SK-N-MC (cell line): ENCODE results near the gene NNT.

Experiments
- EZH2 ChIP-seq: fragments of 200-600 bp; sonication (generic); IDR thresholded peaks from one replicate; pipeline ENCODE4 v1.6.1; 2017; ENCODE audit warnings: antibody characterized with exemption
- FOXP2 ChIP-seq: optimal IDR thresholded peaks from 2 replicates; pipeline ENCODE3; 2011; ENCODE audit warnings: mild to moderate bottlenecking, moderate library complexity; ENCODE audit not compliant: insufficient read depth; ENCODE audit errors: extremely low read length, control extremely low read depth
- POLR2AphosphoS5 ChIP-seq: IDR thresholded peaks from 2 replicates; pipeline ENCODE4 v1.6.1; 2012; ENCODE audit warnings: mild to moderate bottlenecking, low read depth, low read length, borderline replicate concordance

GRCh38 chr5:43553381-43553780, 49.6 kb upstream of the NNT start:
- TF ChIP-seq EZH2 (no peak), POLR2AphosphoS5 (no peak), FOXP2 (no peak)
